CD4-positive, alpha-beta T cell (primary cell): ENCODE measurements around the gene TREML2. TPM values are rescaled to one million over a fixed set of nuclear protein-coding genes. Genes with fewer than 3 reads are reported as not detected.

Experiments used
- ATAC-seq: fragments of 200-7000 bp; cut with Tn5 transposase; one replicate; pipeline ENCODE4 v1.10.0; 2022; ENCODE audit warnings: mild to moderate bottlenecking; ENCODE audit not compliant: poor library complexity
- CTCF ChIA-PET: fragments of 350-600 bp; sonication (Branson Sonifier 250); formaldehyde crosslinking; loops from one replicate; lab custom pipeline; 2021; ENCODE audit warnings: antibody characterized with exemption, inconsistent platforms; lab: Charles Lee
- POLR2A ChIA-PET: fragments of 350-600 bp; sonication (Branson Sonifier 250); formaldehyde crosslinking; loops from one replicate; lab custom pipeline; 2021; ENCODE audit warnings: antibody characterized with exemption, inconsistent platforms; lab: Charles Lee
- DNase-seq, 14 experiments: peaks; one replicate each; pipeline ENCODE4 v3.0.0-alpha.2; 2013 to 2020; ENCODE audit warnings: mixed read lengths in 2 of 14
- H3K27ac ChIP-seq, 2 donors: one replicate each; pipeline versions ENCODE4 v1.5.1 to v1.7.0; 2013; ENCODE audit warnings: low read length in 2 of 2, low read depth in 1 of 2, mild to moderate bottlenecking in 1 of 2
- H3K27me3 ChIP-seq, 2 experiments: 1 replicate in 1 of 2; 2 replicates in 1 of 2; pipeline versions ENCODE4 v1.6.1 to v1.7.0; 2013; ENCODE audit warnings: low read length in 2 of 2, control low read depth in 1 of 2, mild to moderate bottlenecking in 1 of 2, moderate library complexity in 1 of 2; ENCODE audit not compliant: insufficient read depth in 2 of 2, control insufficient read depth in 1 of 2
- H3K36me3 ChIP-seq: one replicate; pipeline ENCODE4 v1.6.1; 2013; ENCODE audit warnings: low read length, control low read depth; ENCODE audit not compliant: insufficient read depth
- H3K4me1 ChIP-seq: one replicate; pipeline ENCODE4 v1.6.1; 2013; ENCODE audit warnings: low read length, control low read depth; ENCODE audit not compliant: insufficient read depth
- H3K4me3 ChIP-seq: one replicate; pipeline ENCODE4 v1.5.1; 2013; ENCODE audit warnings: mild to moderate bottlenecking, low read length, moderate library complexity
- H3K9me3 ChIP-seq, 2 experiments: 1 replicate in 1 of 2; 2 replicates in 1 of 2; pipeline versions ENCODE4 v1.6.1 to v1.7.0; 2013; ENCODE audit warnings: low read length in 2 of 2, mild to moderate bottlenecking in 2 of 2, control low read depth in 1 of 2, moderate library complexity in 1 of 2; ENCODE audit not compliant: control insufficient read depth in 1 of 2, insufficient read depth in 1 of 2
- H3K27ac Mint-ChIP-seq: one replicate; pipeline ENCODE4 v1.8.0; 2020; ENCODE audit warnings: mixed read lengths
- H3K27me3 Mint-ChIP-seq: one replicate; pipeline ENCODE4 v1.8.0; 2021; ENCODE audit warnings: mixed read lengths
- H3K36me3 Mint-ChIP-seq: one replicate; pipeline ENCODE4 v1.8.0; 2021; ENCODE audit warnings: low read depth, mixed read lengths
- H3K4me1 Mint-ChIP-seq: one replicate; pipeline ENCODE4 v1.8.0; 2021; ENCODE audit warnings: low read depth, mixed read lengths
- H3K4me3 Mint-ChIP-seq: one replicate; pipeline ENCODE4 v1.8.0; 2020; ENCODE audit warnings: mild to moderate bottlenecking, mixed read lengths
- H3K9me3 Mint-ChIP-seq: one replicate; pipeline ENCODE4 v1.8.0; 2020; ENCODE audit warnings: mixed read lengths
- CTCF ChIP-seq: fragments of 200-600 bp; IDR thresholded peaks from one replicate; pipeline ENCODE4 v1.8.0; 2022; ENCODE audit warnings: antibody characterized with exemption, mild to moderate bottlenecking
- intact Hi-C, 2 experiments: fragments of 100-400 bp; cut with DNase I in 1 of 2; cut with micrococcal nuclease in 1 of 2; formaldehyde crosslinking; loops; one replicate each; pipeline versions ENCODE4 v1.15.1 to v1.9.0; 2023 to 2025; cut with DNase I, micrococcal nuclease
- total RNA-seq, 174 experiments: library from RNA in 2 of 174; stranded (reverse) in 2 of 174; gene quantifications; one replicate each; pipeline ENCODE4 v1.2.3 and lab custom pipeline; 2021 to 2026

TREML2 gene
- total RNA-seq, 2 experiments from 2014 or later, result 0.78 to 0.91 TPM

- Histone ChIP-seq H3K36me3 (no peaks in the 10 kb centered on the region), H3K27me3 (no peaks in the 10 kb centered on the region), H3K27ac (no peak overlapping the region), H3K9me3 (no peaks in the 10 kb centered on the region), H3K4me3 (no peak overlapping the region), H3K4me1 (no peaks in the 10 kb centered on the region)
- DNase-seq (no peak), ATAC-seq (no peak)
- H3K4me1 Mint-ChIP-seq, result no peaks in the 10 kb centered on the region
- POLR2A ChIA-PET, result no interaction called here
- no peak for TF ChIP-seq CTCF
- no peak overlapping the region for H3K27ac Mint-ChIP-seq
- CTCF ChIA-PET, result interaction anchor here (0.7 kb wide), 1 partner anchor 532 kb away, joined by 3 read pairs; no protein-coding TSS in a partner anchor
- H3K36me3 Mint-ChIP-seq, result no peaks in the 10 kb centered on the region
- no peaks in the 10 kb centered on the region for H3K9me3 Mint-ChIP-seq
- no peak overlapping the region for H3K4me3 Mint-ChIP-seq
- no peaks in the 10 kb centered on the region for H3K27me3 Mint-ChIP-seq
- intact Hi-C loops, result no loop called here
Measured at GRCh38 chr6:41174610-41175009, 26.3 kb downstream of the TREML2 start.

- CTCF ChIA-PET, result no interaction called here
Measured at GRCh38 chr6:41171908-41172307, 29.0 kb downstream of the TREML2 start.

GRCh38 chr6:41170547-41171160, 30.3 kb downstream of the TREML2 start:
- ATAC-seq (no peak), DNase-seq (no peak)
- no peaks in the 10 kb centered on the region for H3K27me3 Mint-ChIP-seq
- intact Hi-C loops, result no loop called here
- no peaks in the 10 kb centered on the region for H3K9me3 Mint-ChIP-seq
- Histone ChIP-seq H3K27ac (no peak overlapping the region), H3K9me3 (no peaks in the 10 kb centered on the region), H3K4me3 (no peak overlapping the region), H3K4me1 (no peaks in the 10 kb centered on the region), H3K27me3 (no peaks in the 10 kb centered on the region), H3K36me3 (no peaks in the 10 kb centered on the region)
- H3K27ac Mint-ChIP-seq, result no peak overlapping the region
- POLR2A ChIA-PET, result no interaction called here
- no peaks in the 10 kb centered on the region for H3K4me1 Mint-ChIP-seq
- CTCF ChIA-PET, result no interaction called here
- no peak for TF ChIP-seq CTCF
- no peak overlapping the region for H3K4me3 Mint-ChIP-seq
- no peaks in the 10 kb centered on the region for H3K36me3 Mint-ChIP-seq

More at GRCh38 chr6:41171908-41172307, 29.0 kb downstream of the TREML2 start:
- no peak for TF ChIP-seq CTCF
- DNase-seq (no peak), ATAC-seq (no peak)
- no peaks in the 10 kb centered on the region for H3K27me3 ChIP-seq
- intact Hi-C loops, result no loop called here
- no peaks in the 10 kb centered on the region for H3K36me3 ChIP-seq
- no peak overlapping the region for H3K27ac Mint-ChIP-seq
- H3K4me1 ChIP-seq, result no peaks in the 10 kb centered on the region
- POLR2A ChIA-PET, result no interaction called here
- no peaks in the 10 kb centered on the region for H3K9me3 Mint-ChIP-seq
- H3K4me3 Mint-ChIP-seq, result no peak overlapping the region
- no peak overlapping the region for H3K27ac ChIP-seq
- H3K36me3 Mint-ChIP-seq, result no peaks in the 10 kb centered on the region
- no peak overlapping the region for H3K4me3 ChIP-seq
- H3K27me3 Mint-ChIP-seq, result no peaks in the 10 kb centered on the region
- H3K9me3 ChIP-seq, result no peaks in the 10 kb centered on the region
- H3K4me1 Mint-ChIP-seq, result no peaks in the 10 kb centered on the region
